ENCODE data around the gene NOC4L. TPM values are rescaled to one million over a fixed set of nuclear protein-coding genes. Genes with fewer than 3 reads are reported as not detected.

Gene NOC4L
- total RNA-seq, 1 experiment from 2014 or later = 36.5 TPM

GRCh38 chr12:132141976-132142678 is 2.1 kb upstream of the NOC4L start:
- peaks cover 7 to 10% of the 10 kb centered on the region in 2 experiments for H3K4me1 Mint-ChIP-seq
- Histone ChIP-seq H4K20me1 (ENCODE audit: control insufficient read depth, insufficient read depth, insufficient read length) (no peaks in the 10 kb centered on the region), H2BK20ac (ENCODE audit: low read depth, low read length, poor library complexity, severe bottlenecking) (no peak overlapping the region), H3K27ac (ENCODE audit: insufficient read length, low read depth, low read length) (no peak overlapping the region), H4K8ac (replicated peaks; ENCODE audit: insufficient read length, low read depth, low read length) (no peak overlapping the region), H3K4ac (ENCODE audit: low read depth, low read length) (no peak overlapping the region), H4K91ac (ENCODE audit: insufficient read length, low read depth, low read length) (no peak overlapping the region), H3K14ac (ENCODE audit: insufficient read depth, low read length) (no peak overlapping the region), H3K4me1 (ENCODE audit: insufficient read depth, low read length) (peaks cover 3% of the 10 kb centered on the region; the same call in 1 of the 2 replicates), H2AFZ (ENCODE audit: low read length) (no peak overlapping the region), H2BK5ac (ENCODE audit: insufficient read length, low read length) (no peak overlapping the region), H3K79me2 (ENCODE audit: insufficient read depth, low read length) (peaks cover 5% of the 10 kb centered on the region; the same call in 1 of the 2 replicates), H2BK12ac (ENCODE audit: insufficient read length, low read depth, low read length) (no peak overlapping the region), H2AK5ac (ENCODE audit: insufficient read length, low read length) (no peak overlapping the region), H3K27me3 (ENCODE audit: insufficient read depth, low read length) (no peaks in the 10 kb centered on the region), H4K5ac (ENCODE audit: insufficient read length, low read depth, low read length) (no peak overlapping the region), H3K79me1 (ENCODE audit: insufficient read depth, low read depth, low read length, poor library complexity, severe bottlenecking) (peaks cover 12% of the 10 kb centered on the region), H3K9me3 (ENCODE audit: control insufficient read depth, low read depth, low read length) (no peaks in the 10 kb centered on the region), H3K23me2 (ENCODE audit: insufficient read length, low read depth, low read length, poor library complexity, severe bottlenecking) (peaks cover 5% of the 10 kb centered on the region), H3T11ph (ENCODE audit: low read length) (no peak overlapping the region), H3K9ac (ENCODE audit: extremely low read depth, insufficient read length, low read length) (no peak overlapping the region), H3K18ac (ENCODE audit: insufficient read length, low read depth, low read length) (no peak overlapping the region), H3K56ac (ENCODE audit: insufficient read length, low read depth, low read length) (no peak overlapping the region), H3K23ac (ENCODE audit: insufficient read length, low read depth, low read length) (no peak overlapping the region), H2BK120ac (ENCODE audit: low read depth, low read length, poor library complexity, severe bottlenecking) (no peak overlapping the region), H3K4me2 (ENCODE audit: insufficient read depth, insufficient read length, low read length) (no peak overlapping the region), H2BK15ac (ENCODE audit: low read depth, low read length) (no peak overlapping the region)
- H3K27me3 Mint-ChIP-seq (ENCODE audit: low read depth) = peaks cover 10% of the 10 kb centered on the region
- H3K36me3 Mint-ChIP-seq (ENCODE audit: insufficient read depth in 1 of 3, low read depth in 3 of 3) = peaks cover 31 to 59% (median 56%) of the 10 kb centered on the region in 3 experiments
- H3K4me3 Mint-ChIP-seq = peak overlapping the region; percentile 82 to 84; a peak in 4 of 5 replicates
- no peak for DNase-seq
- H3K27ac Mint-ChIP-seq = no peak overlapping the region
- H3K9me3 Mint-ChIP-seq = no peaks in the 10 kb centered on the region
- TF ChIP-seq CTCF (conservative IDR thresholded peaks at IDR 0.05) = no peak
- no CpG with 5 or more reads among the region's 22 CpGs for WGBS (ENCODE audit: extremely low coverage, insufficient read length, low lambda C conversion rate)
